Osteocyte (in vitro differentiated cells): Measurements from ENCODE around the gene HLCS. TPM values are rescaled to one million over a fixed set of nuclear protein-coding genes. Genes with fewer than 3 reads are reported as not detected.

Experiments used
- DNase-seq: peaks from one replicate; pipeline ENCODE4 v3.0.0; 2021; ENCODE audit warnings: mixed read lengths; ENCODE audit not compliant: unreplicated experiment; ENCODE audit errors: extremely low spot score
- H3K27ac Mint-ChIP-seq: one replicate; pipeline ENCODE4 v1.8.0; 2021; ENCODE audit warnings: mild to moderate bottlenecking, mixed read lengths; ENCODE audit not compliant: unreplicated experiment
- H3K27me3 Mint-ChIP-seq: one replicate; pipeline ENCODE4 v1.8.0; 2021; ENCODE audit warnings: mixed read lengths; ENCODE audit not compliant: unreplicated experiment
- H3K36me3 Mint-ChIP-seq: one replicate; pipeline ENCODE4 v1.8.0; 2021; ENCODE audit warnings: mixed read lengths; ENCODE audit not compliant: unreplicated experiment
- H3K4me1 Mint-ChIP-seq: one replicate; pipeline ENCODE4 v1.8.0; 2021; ENCODE audit warnings: mixed read lengths; ENCODE audit not compliant: unreplicated experiment
- H3K4me3 Mint-ChIP-seq: one replicate; pipeline ENCODE4 v1.8.0; 2021; ENCODE audit warnings: mild to moderate bottlenecking, moderate library complexity, mixed read lengths; ENCODE audit not compliant: unreplicated experiment
- H3K9me3 Mint-ChIP-seq: one replicate; pipeline ENCODE4 v1.8.0; 2021; ENCODE audit warnings: mixed read lengths; ENCODE audit not compliant: unreplicated experiment
- total RNA-seq: library from RNA; stranded (reverse); gene quantifications from 2 replicates; pipeline ENCODE4 v1.2.1, GENCODE V29; 2021
- TF ChIP-seq, protein P1 (sequence below): fragments of 200-600 bp; sonication (generic); IDR thresholded peaks from 2 replicates; pipeline ENCODE4 v1.5.0; 2021; ENCODE audit warnings: antibody characterized with exemption, mild to moderate bottlenecking, moderate library complexity

Gene HLCS
- total RNA-seq, 1 donor from 2014 or later, result 26.7 TPM

DNA sequence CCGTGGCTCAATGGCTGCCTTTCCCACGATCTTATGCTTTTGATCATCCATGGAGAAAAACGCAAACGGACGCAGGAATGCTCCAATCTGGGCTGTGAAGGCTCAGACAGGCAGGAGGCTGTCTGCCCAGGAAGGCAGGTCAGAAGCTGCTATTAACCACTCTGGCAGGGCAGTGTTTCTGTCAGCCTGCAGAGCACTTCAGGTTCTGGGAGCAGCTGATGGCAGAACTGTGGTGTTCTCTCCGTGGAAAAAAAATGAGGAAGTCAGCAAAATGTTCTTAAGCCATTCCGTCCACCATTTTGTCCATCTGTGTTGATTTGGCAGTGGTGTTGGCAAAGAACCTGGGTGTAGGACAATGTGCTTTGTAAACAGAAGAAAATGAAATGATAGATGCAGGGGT is 175.9 kb downstream of the HLCS start:
- no peak for DNase-seq
- H3K27ac Mint-ChIP-seq, result no peak overlapping the region
- peaks cover 6% of the 10 kb centered on the region for H3K36me3 Mint-ChIP-seq
- no peaks in the 10 kb centered on the region for H3K27me3 Mint-ChIP-seq
- H3K4me1 Mint-ChIP-seq, result no peaks in the 10 kb centered on the region
- TF ChIP-seq, protein P1, sequence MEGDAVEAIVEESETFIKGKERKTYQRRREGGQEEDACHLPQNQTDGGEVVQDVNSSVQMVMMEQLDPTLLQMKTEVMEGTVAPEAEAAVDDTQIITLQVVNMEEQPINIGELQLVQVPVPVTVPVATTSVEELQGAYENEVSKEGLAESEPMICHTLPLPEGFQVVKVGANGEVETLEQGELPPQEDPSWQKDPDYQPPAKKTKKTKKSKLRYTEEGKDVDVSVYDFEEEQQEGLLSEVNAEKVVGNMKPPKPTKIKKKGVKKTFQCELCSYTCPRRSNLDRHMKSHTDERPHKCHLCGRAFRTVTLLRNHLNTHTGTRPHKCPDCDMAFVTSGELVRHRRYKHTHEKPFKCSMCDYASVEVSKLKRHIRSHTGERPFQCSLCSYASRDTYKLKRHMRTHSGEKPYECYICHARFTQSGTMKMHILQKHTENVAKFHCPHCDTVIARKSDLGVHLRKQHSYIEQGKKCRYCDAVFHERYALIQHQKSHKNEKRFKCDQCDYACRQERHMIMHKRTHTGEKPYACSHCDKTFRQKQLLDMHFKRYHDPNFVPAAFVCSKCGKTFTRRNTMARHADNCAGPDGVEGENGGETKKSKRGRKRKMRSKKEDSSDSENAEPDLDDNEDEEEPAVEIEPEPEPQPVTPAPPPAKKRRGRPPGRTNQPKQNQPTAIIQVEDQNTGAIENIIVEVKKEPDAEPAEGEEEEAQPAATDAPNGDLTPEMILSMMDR, result no peak
- H3K4me3 Mint-ChIP-seq, result no peak overlapping the region
- H3K9me3 Mint-ChIP-seq, result no peaks in the 10 kb centered on the region

DNA sequence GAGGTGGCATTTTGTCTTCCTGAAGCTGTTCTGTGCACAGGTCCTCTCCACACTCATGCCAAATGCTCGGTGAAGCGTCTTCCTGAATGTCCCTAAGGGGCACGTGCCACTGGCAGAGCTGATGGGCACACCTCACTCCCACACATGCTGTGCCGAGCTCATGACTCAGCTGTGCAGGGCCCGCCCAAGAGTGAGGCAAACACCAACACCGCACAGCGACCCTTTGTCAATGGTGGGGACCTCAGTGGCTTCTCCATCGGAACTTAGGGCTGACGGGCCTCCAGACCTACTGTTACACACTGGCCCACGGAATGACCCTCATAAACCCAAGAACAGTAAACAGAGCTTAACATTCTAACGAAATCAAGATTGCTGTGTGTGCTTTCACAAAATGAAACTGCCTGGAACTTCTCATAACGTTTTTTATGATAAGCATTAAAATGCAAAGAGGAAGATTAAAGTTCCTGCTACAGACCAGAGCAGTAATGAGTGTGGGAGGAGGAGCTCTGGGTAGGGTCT is 178.3 kb downstream of the HLCS start:
- no peaks in the 10 kb centered on the region for H3K4me1 Mint-ChIP-seq
- H3K27ac Mint-ChIP-seq, result no peak overlapping the region
- no peak overlapping the region for H3K4me3 Mint-ChIP-seq
- H3K27me3 Mint-ChIP-seq, result no peaks in the 10 kb centered on the region
- H3K9me3 Mint-ChIP-seq, result no peaks in the 10 kb centered on the region
- TF ChIP-seq, protein P1, result no peak
- no peak for DNase-seq
- no peaks in the 10 kb centered on the region for H3K36me3 Mint-ChIP-seq

DNA sequence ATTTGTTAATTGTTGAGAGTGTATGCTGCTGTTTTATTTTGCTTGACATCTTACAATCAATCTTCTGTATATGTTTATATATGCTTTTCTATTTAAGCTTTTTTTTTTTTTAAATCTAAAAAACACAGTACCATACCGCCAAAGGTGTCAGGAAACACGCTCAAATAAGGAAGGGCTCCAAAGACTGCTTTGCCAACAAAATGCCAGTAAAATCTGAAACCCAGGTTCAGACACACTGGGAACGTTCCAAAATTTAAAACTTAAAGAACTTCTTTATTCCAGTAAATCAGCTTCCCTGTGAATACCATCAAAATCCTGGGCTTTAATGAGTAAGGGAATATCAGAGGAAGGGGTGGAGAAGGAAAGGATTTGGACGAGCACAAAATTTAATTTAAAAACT is 180.3 kb downstream of the HLCS start:
- Mint-ChIP-seq H3K9me3 (no peaks in the 10 kb centered on the region), H3K27me3 (no peaks in the 10 kb centered on the region), H3K27ac (no peak overlapping the region), H3K4me1 (no peaks in the 10 kb centered on the region), H3K36me3 (no peaks in the 10 kb centered on the region), H3K4me3 (no peak overlapping the region)
- DNase-seq, result no peak
- TF ChIP-seq, protein P1, result no peak

DNA sequence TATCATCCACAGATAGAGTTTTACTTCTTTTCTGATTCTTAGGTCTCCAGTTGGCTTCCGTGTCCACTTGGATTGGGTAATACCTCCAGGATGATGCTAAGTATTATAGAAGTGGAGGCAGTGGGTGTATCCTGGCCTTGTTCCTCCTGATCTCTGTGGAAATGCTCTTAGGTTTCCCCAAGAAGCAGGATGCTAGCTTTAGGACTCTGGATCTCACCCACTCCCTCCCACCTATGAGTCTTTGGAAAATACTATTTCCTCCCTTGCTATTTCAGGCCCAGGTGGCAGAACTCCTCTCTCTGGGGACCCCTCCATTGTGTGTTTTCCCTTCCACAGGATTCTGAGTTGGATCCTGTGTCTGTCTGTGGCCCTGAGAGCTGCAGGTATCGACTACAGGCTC is 180.9 kb downstream of the HLCS start:
- no peaks in the 10 kb centered on the region for H3K4me1 Mint-ChIP-seq
- no peaks in the 10 kb centered on the region for H3K9me3 Mint-ChIP-seq
- no peaks in the 10 kb centered on the region for H3K27me3 Mint-ChIP-seq
- H3K27ac Mint-ChIP-seq, result no peak overlapping the region
- TF ChIP-seq, protein P1, result no peak
- no peak overlapping the region for H3K4me3 Mint-ChIP-seq
- H3K36me3 Mint-ChIP-seq, result no peaks in the 10 kb centered on the region
- DNase-seq, result no peak

DNA sequence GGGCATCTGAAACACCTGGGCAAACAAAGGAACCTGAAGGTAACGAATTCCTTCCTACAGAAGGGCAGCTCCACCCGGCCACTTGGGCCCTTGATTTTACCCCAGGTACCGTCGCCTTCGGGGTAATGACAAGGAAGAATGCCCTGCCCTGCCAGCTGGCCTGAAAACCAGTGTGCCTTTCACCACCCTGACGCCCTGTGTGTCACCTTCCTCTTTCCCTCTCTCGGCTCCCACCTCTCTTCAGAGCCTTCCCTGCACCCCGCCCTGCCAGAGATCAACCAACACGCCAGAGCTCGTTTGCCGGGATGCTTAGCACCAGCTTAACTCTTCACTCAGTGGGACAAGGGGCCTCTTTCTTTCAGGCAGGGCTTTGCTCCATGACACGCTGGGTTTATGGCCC is 181.5 kb downstream of the HLCS start:
- Mint-ChIP-seq H3K4me1 (no peaks in the 10 kb centered on the region), H3K9me3 (no peaks in the 10 kb centered on the region), H3K36me3 (peaks cover under 1% of the 10 kb centered on the region), H3K27ac (no peak overlapping the region), H3K27me3 (no peaks in the 10 kb centered on the region), H3K4me3 (no peak overlapping the region)
- TF ChIP-seq, protein P1, result no peak
- no peak for DNase-seq
